Body of pancreas (tissue), 4 donors: ENCODE results near the gene CCDC154.

Experiments
- CTCF ChIP-seq, 7 experiments: fragments of 450-650 bp in 4 of 7; fragments of 200-600 bp in 3 of 7; sonication (generic) in 3 of 7; IDR thresholded peaks; one replicate each; pipeline ENCODE4 v1.5.1; 2016 to 2019; ENCODE audit warnings: antibody characterized with exemption in 7 of 7
- POLR2A ChIP-seq, 3 donors: fragments of 450-650 bp; IDR thresholded peaks; one replicate each; pipeline ENCODE4 v1.6.1; 2016; ENCODE audit warnings: antibody characterized with exemption in 3 of 3, mild to moderate bottlenecking in 2 of 3

DNA sequence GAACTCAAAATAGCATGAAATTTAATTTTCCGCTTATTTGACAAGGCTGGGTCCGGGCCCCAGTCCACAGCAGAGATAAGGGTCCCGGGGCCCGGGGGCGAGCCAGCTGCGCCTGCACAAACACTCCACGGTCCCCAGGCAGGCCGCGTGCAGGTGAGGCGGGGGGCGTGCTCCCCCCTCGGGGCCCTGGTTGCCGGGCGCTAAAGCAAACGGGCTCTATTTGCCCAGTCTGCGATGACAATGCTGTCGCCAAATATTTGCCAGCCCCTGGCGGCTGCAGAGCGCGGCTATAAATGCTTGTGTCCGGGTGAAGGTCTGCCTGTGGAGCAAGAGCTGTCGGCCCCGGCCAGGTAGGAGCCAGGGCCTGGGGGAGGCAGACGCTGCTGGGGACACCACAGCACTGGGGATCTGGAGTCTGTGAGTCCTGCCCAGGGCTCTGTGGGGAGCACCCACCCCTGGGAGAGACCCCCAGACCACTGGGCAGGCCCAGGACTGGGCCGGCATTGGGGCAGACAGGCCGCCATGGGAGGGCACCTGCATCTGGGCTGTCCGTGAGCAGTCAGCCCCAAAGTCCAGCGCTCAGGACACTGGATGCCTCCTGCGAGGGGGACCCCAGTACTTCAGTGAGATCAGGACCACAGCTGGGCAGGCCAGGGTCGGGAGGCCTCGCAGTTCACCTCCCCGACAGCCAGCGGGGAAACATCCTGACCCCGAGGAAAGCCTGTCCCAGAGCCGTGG, 13.4 kb downstream of the CCDC154 start, which contains the start of gene PERCC1:
- TF ChIP-seq CTCF (IDR thresholded peaks at IDR 0.05) (peak in 2 of 7 experiments; percentile 8 to 18), POLR2A (IDR thresholded peaks at IDR 0.05) (no peak)
